BJ (cell line): ENCODE data around the gene GRIK3. TPM values are rescaled to one million over a fixed set of nuclear protein-coding genes. Genes with fewer than 3 reads are reported as not detected.

Experiments used
- CTCF ChIA-PET: fragments of 350-600 bp; formaldehyde crosslinking; extraction: SDS; loops from one replicate; lab custom pipeline; 2021; ENCODE audit warnings: antibody characterized with exemption, inconsistent platforms; lab: Yijun Ruan, JAX
- POLR2A ChIA-PET: fragments of 300-600 bp; sonication (Branson Sonifier 250); formaldehyde crosslinking; extraction: SDS; loops from one replicate; lab custom pipeline; 2021; ENCODE audit warnings: antibody characterized with exemption; lab: Charles Lee
- DNase-seq: peaks from one replicate; pipeline ENCODE4 v3.0.0-alpha.2; 2011; ENCODE audit warnings: low read depth
- H3K27me3 ChIP-seq: 2 replicates; pipeline ENCODE4 v1.6.0; 2011; ENCODE audit warnings: low read length; ENCODE audit not compliant: control insufficient read depth, insufficient read depth
- H3K36me3 ChIP-seq: 2 replicates; pipeline ENCODE4 v1.5.1; 2011; ENCODE audit warnings: low read length; ENCODE audit not compliant: control insufficient read depth, insufficient read depth
- H3K4me3 ChIP-seq: 2 replicates; pipeline ENCODE4 v1.5.1; 2011; ENCODE audit warnings: low read depth, mild to moderate bottlenecking, control low read depth, low read length
- CTCF ChIP-seq: IDR thresholded peaks from 2 replicates; pipeline ENCODE4 v1.5.1; 2011; ENCODE audit warnings: low read depth, mild to moderate bottlenecking, control low read depth, inconsistent platforms, low read length, moderate library complexity; ENCODE audit not compliant: insufficient read depth
- polyA plus RNA-seq: library from polyadenylated mRNA; depleted of rRNA; stranded (reverse); fragments of >200 nt; gene quantifications from 2 replicates; pipeline ENCODE4 v1.2.3, GENCODE V29; 2011

Gene GRIK3
- polyA plus RNA-seq, 1 experiment: not detected

GRCh38 chr1:37018510-37018909, 15.8 kb downstream of the GRIK3 start:
- no peaks in the 10 kb centered on the region for H3K36me3 ChIP-seq
- no peak for DNase-seq
- ChIA-PET CTCF (no interaction called here), POLR2A (no interaction called here)
- no peaks in the 10 kb centered on the region for H3K27me3 ChIP-seq
- H3K4me3 ChIP-seq: no peak overlapping the region
- TF ChIP-seq CTCF: no peak

GRCh38 chr1:37017720-37018119, 16.6 kb downstream of the GRIK3 start:
- no peak for TF ChIP-seq CTCF
- ChIA-PET CTCF (no interaction called here), POLR2A (no interaction called here)
- Histone ChIP-seq H3K4me3 (no peak overlapping the region), H3K27me3 (no peaks in the 10 kb centered on the region), H3K36me3 (no peaks in the 10 kb centered on the region)
- DNase-seq: no peak

GRCh38 chr1:37016121-37016520, 18.2 kb downstream of the GRIK3 start:
- no peak for TF ChIP-seq CTCF
- Histone ChIP-seq H3K4me3 (no peak overlapping the region), H3K36me3 (no peaks in the 10 kb centered on the region), H3K27me3 (no peaks in the 10 kb centered on the region)
- no peak for DNase-seq
- ChIA-PET POLR2A (no interaction called here), CTCF (no interaction called here)

- ChIA-PET CTCF (no interaction called here), POLR2A (no interaction called here)
- no peak for DNase-seq
- H3K36me3 ChIP-seq: no peaks in the 10 kb centered on the region
- H3K27me3 ChIP-seq: no peaks in the 10 kb centered on the region
- no peak overlapping the region for H3K4me3 ChIP-seq
- no peak for TF ChIP-seq CTCF
Measured at GRCh38 chr1:37015713-37016112, 18.6 kb downstream of the GRIK3 start.

GRCh38 chr1:37012226-37012625, 22.1 kb downstream of the GRIK3 start:
- ChIA-PET POLR2A (no interaction called here), CTCF (no interaction called here)
- H3K27me3 ChIP-seq: no peaks in the 10 kb centered on the region
- no peaks in the 10 kb centered on the region for H3K36me3 ChIP-seq
- no peak for TF ChIP-seq CTCF
- no peak for DNase-seq
- H3K4me3 ChIP-seq: no peak overlapping the region
